HepG2 (cell line): ENCODE data around the gene HMGN4. TPM values are rescaled to one million over a fixed set of nuclear protein-coding genes. Genes with fewer than 3 reads are reported as not detected.

ENCODE experiments used
- BCL6 ChIP-seq: IDR thresholded peaks from 2 replicates; pipeline ENCODE4 v1.6.1; 2016; ENCODE audit warnings: missing genetic modification reagents, missing compliant biosample characterization
- FOXK2 ChIP-seq: fragments of 450-650 bp; IDR thresholded peaks from 2 replicates; pipeline ENCODE4 v1.6.1; 2016
- FOXP1 ChIP-seq, 2 experiments: fragments of 450-650 bp in 1 of 2; IDR thresholded peaks; 2 replicates each; pipeline ENCODE4 v1.6.1; 2017 to 2018; ENCODE audit warnings: antibody characterized with exemption in 1 of 2
- KDM6A ChIP-seq: IDR thresholded peaks from 2 replicates; pipeline ENCODE4 v1.6.1; 2016; ENCODE audit warnings: low read depth
- MED1 ChIP-seq: sonication (generic); formaldehyde crosslinking; IDR thresholded peaks from 2 replicates; pipeline ENCODE4 v1.4.0; 2020; ENCODE audit warnings: missing genetic modification reagents
- NCOA5 ChIP-seq: sonication (generic); formaldehyde crosslinking; IDR thresholded peaks from 2 replicates; pipeline ENCODE4 v1.4.0; 2020; ENCODE audit warnings: missing genetic modification reagents
- PITX1 ChIP-seq: sonication (generic); formaldehyde crosslinking; IDR thresholded peaks from 2 replicates; pipeline ENCODE4 v1.5.1; 2020; ENCODE audit warnings: mild to moderate bottlenecking, missing genetic modification reagents
- PPARG ChIP-seq: conservative IDR thresholded peaks from 2 replicates; pipeline ENCODE4 v1.6.1; 2016; ENCODE audit warnings: missing biosample characterization, missing genetic modification reagents
- RFX3 ChIP-seq: IDR thresholded peaks from 2 replicates; pipeline ENCODE4 v1.6.1; 2016; ENCODE audit warnings: missing biosample characterization, missing genetic modification reagents
- SIX4 ChIP-seq: sonication (generic); formaldehyde crosslinking; IDR thresholded peaks from 2 replicates; pipeline ENCODE4 v1.4.0; 2020; ENCODE audit warnings: missing genetic modification reagents
- ZBTB3 ChIP-seq: sonication (generic); formaldehyde crosslinking; IDR thresholded peaks from 2 replicates; pipeline ENCODE4 v1.4.0; 2020; ENCODE audit warnings: low read depth, mild to moderate bottlenecking, moderate library complexity, missing genetic modification reagents, borderline replicate concordance
- ZNF3 ChIP-seq: IDR thresholded peaks from 2 replicates; pipeline ENCODE4 v1.7.0; 2017; ENCODE audit warnings: inconsistent platforms
- ZNF30 ChIP-seq: sonication (generic); formaldehyde crosslinking; IDR thresholded peaks from 2 replicates; pipeline ENCODE4 v1.5.0; 2020; ENCODE audit warnings: mild to moderate bottlenecking, missing genetic modification reagents
- ZNF549 ChIP-seq: sonication (generic); formaldehyde crosslinking; IDR thresholded peaks from 2 replicates; pipeline ENCODE4 v1.5.0; 2020; ENCODE audit warnings: missing genetic modification reagents
- ZNF564 ChIP-seq: sonication (generic); formaldehyde crosslinking; IDR thresholded peaks from 2 replicates; pipeline ENCODE4 v1.8.1; 2023; ENCODE audit warnings: mild to moderate bottlenecking, missing genetic modification reagents
- ZNF605 ChIP-seq: sonication (generic); formaldehyde crosslinking; IDR thresholded peaks from 2 replicates; pipeline ENCODE4 v1.8.0; 2022; ENCODE audit warnings: mild to moderate bottlenecking, missing genetic modification reagents
- ZNF746 ChIP-seq: sonication (generic); formaldehyde crosslinking; IDR thresholded peaks from 2 replicates; pipeline ENCODE4 v1.8.0; 2022; ENCODE audit warnings: mild to moderate bottlenecking, missing genetic modification reagents
- ZNF792 ChIP-seq: IDR thresholded peaks from 2 replicates; pipeline ENCODE4 v1.6.1; 2016
- polyA plus RNA-seq, 8 experiments: library from polyadenylated mRNA; depleted of rRNA in 3 of 8; stranded (reverse) in 7 of 8; unstranded in 1 of 8; fragments of >200 nt; fragmentation: Illumina TruSeq in 4 of 8; extraction: Trizol in 4 of 8; gene quantifications; 2 replicates each; pipeline versions ENCODE4 v1.2.1 to v1.2.3, GENCODE V29; 2011 to 2016; ENCODE audit warnings: low read depth in 4 of 8, missing spikeins in 1 of 8, mixed read lengths in 1 of 8; ENCODE audit not compliant: insufficient read depth in 1 of 8
- total RNA-seq, 5 experiments: library from RNA; depleted of rRNA; stranded (reverse); fragments of >200 nt; fragmentation: Illumina TruSeq; extraction: Trizol; gene quantifications; 2 replicates each; pipeline ENCODE4 v1.2.3, GENCODE V29; 2016; ENCODE audit warnings: low read depth in 1 of 5
- TF ChIP-seq, protein P1 (sequence below): sonication (generic); formaldehyde crosslinking; IDR thresholded peaks from 2 replicates; pipeline ENCODE4 v1.5.0; 2020; ENCODE audit warnings: mild to moderate bottlenecking, missing genetic modification reagents, borderline replicate concordance
- TF ChIP-seq, protein P2 (sequence below): sonication (generic); formaldehyde crosslinking; IDR thresholded peaks from 2 replicates; pipeline ENCODE4 v1.5.0; 2020; ENCODE audit warnings: missing genetic modification reagents
- TF ChIP-seq, protein P3 (sequence below): sonication (generic); formaldehyde crosslinking; conservative IDR thresholded peaks from 2 replicates; pipeline ENCODE4 v1.8.0; 2022; ENCODE audit warnings: low read depth, missing genetic modification reagents
- TF ChIP-seq, protein P4 (sequence below): sonication (generic); formaldehyde crosslinking; IDR thresholded peaks from 2 replicates; pipeline ENCODE4 v1.4.0; 2020; ENCODE audit warnings: missing genetic modification reagents
- TF ChIP-seq, protein P5 (sequence below): IDR thresholded peaks from 2 replicates; pipeline ENCODE4 v1.6.1; 2018; ENCODE audit warnings: missing genetic modification reagents

Gene HMGN4
- total and polyA plus RNA-seq, 2 of the 13 experiments (the other 11 are each of a cell fraction or from before 2014, with no cell fraction given) = 39.9 to 52.1 TPM

DNA sequence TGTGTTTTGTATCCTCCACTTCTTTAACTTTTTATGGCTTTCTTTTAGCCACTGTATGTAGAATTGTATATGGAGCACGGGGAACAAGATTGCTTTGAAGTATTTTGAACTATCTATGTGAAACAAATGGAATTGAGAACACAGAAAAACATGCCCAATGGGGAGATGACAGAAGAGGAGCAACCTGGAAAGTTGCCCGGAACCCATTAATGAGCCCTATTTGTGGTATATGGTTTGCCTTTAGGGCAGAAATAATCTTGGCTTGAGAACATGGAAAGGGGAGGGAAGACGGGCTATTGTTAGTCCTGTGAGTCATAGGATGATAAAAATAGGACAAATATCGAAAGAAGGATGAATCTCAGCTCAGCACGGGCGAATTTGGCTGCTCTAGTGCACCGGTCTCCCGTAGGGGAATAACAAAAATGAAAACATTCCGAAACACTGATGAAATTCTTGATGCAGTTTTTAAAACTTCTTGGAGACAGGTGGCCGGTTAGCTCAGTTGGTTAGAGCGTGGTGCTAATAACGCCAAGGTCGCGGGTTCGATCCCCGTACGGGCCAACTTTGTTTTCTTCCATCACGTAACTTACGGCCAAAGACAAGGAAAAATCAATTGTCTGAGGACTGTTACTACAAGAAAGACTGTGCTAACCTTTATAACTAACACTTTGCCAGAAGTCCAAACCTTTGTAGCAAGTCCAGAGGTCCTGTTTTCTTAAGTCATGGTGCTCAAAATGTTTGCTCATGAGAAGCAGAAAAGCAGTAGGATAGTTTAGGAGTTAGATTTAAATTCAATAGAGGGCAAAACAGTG lies 15.7 kb downstream of the HMGN4 start (continued):
- TF ChIP-seq ZNF30 (no peak), PITX1 (CRISPR knock-in tag) (peak; percentile 27; the same call in 1 of the 2 replicates), FOXK2 (no peak), ZNF549 (CRISPR knock-in tag) (no peak), MED1 (CRISPR knock-in tag) (peak; percentile 71), PPARG (CRISPR knock-in tag) (no peak; the same call in 1 of the 2 replicates), ZNF792 (CRISPR knock-in tag) (peak; percentile 82), ZNF3 (CRISPR knock-in tag) (no peak), ZNF564 (CRISPR knock-in tag) (peak; percentile 27; the same call in 1 of the 2 replicates), RFX3 (CRISPR knock-in tag) (no peak), KDM6A (no peak), BCL6 (CRISPR knock-in tag) (peak; percentile 70), FOXP1 (IDR thresholded peaks at IDR 0.05) (no peak), FOXP1 (CRISPR knock-in tag; IDR thresholded peaks at IDR 0.05) (peak; percentile 23; the same call in 1 of the 2 replicates), ZBTB3 (CRISPR knock-in tag) (peak; percentile 5; the same call in 1 of the 2 replicates), SIX4 (no peak), NCOA5 (CRISPR knock-in tag) (no peak), ZNF746 (no peak; the same call in 1 of the 2 replicates), ZNF605 (no peak)
- TF ChIP-seq, protein P1, sequence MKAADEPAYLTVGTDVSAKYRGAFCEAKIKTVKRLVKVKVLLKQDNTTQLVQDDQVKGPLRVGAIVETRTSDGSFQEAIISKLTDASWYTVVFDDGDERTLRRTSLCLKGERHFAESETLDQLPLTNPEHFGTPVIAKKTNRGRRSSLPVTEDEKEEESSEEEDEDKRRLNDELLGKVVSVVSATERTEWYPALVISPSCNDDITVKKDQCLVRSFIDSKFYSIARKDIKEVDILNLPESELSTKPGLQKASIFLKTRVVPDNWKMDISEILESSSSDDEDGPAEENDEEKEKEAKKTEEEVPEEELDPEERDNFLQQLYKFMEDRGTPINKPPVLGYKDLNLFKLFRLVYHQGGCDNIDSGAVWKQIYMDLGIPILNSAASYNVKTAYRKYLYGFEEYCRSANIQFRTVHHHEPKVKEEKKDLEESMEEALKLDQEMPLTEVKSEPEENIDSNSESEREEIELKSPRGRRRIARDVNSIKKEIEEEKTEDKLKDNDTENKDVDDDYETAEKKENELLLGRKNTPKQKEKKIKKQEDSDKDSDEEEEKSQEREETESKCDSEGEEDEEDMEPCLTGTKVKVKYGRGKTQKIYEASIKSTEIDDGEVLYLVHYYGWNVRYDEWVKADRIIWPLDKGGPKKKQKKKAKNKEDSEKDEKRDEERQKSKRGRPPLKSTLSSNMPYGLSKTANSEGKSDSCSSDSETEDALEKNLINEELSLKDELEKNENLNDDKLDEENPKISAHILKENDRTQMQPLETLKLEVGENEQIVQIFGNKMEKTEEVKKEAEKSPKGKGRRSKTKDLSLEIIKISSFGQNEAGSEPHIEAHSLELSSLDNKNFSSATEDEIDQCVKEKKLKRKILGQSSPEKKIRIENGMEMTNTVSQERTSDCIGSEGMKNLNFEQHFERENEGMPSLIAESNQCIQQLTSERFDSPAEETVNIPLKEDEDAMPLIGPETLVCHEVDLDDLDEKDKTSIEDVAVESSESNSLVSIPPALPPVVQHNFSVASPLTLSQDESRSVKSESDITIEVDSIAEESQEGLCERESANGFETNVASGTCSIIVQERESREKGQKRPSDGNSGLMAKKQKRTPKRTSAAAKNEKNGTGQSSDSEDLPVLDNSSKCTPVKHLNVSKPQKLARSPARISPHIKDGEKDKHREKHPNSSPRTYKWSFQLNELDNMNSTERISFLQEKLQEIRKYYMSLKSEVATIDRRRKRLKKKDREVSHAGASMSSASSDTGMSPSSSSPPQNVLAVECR (CRISPR knock-in tag) = peak; percentile 51; the same call in 1 of the 2 replicates
- TF ChIP-seq, protein P2, sequence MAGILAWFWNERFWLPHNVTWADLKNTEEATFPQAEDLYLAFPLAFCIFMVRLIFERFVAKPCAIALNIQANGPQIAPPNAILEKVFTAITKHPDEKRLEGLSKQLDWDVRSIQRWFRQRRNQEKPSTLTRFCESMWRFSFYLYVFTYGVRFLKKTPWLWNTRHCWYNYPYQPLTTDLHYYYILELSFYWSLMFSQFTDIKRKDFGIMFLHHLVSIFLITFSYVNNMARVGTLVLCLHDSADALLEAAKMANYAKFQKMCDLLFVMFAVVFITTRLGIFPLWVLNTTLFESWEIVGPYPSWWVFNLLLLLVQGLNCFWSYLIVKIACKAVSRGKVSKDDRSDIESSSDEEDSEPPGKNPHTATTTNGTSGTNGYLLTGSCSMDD (CRISPR knock-in tag) = no peak
- TF ChIP-seq, protein P3, sequence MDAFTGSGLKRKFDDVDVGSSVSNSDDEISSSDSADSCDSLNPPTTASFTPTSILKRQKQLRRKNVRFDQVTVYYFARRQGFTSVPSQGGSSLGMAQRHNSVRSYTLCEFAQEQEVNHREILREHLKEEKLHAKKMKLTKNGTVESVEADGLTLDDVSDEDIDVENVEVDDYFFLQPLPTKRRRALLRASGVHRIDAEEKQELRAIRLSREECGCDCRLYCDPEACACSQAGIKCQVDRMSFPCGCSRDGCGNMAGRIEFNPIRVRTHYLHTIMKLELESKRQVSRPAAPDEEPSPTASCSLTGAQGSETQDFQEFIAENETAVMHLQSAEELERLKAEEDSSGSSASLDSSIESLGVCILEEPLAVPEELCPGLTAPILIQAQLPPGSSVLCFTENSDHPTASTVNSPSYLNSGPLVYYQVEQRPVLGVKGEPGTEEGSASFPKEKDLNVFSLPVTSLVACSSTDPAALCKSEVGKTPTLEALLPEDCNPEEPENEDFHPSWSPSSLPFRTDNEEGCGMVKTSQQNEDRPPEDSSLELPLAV (CRISPR knock-in tag) = no peak
- TF ChIP-seq, protein P4, sequence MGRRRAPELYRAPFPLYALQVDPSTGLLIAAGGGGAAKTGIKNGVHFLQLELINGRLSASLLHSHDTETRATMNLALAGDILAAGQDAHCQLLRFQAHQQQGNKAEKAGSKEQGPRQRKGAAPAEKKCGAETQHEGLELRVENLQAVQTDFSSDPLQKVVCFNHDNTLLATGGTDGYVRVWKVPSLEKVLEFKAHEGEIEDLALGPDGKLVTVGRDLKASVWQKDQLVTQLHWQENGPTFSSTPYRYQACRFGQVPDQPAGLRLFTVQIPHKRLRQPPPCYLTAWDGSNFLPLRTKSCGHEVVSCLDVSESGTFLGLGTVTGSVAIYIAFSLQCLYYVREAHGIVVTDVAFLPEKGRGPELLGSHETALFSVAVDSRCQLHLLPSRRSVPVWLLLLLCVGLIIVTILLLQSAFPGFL (CRISPR knock-in tag) = no peak
- TF ChIP-seq, protein P5, sequence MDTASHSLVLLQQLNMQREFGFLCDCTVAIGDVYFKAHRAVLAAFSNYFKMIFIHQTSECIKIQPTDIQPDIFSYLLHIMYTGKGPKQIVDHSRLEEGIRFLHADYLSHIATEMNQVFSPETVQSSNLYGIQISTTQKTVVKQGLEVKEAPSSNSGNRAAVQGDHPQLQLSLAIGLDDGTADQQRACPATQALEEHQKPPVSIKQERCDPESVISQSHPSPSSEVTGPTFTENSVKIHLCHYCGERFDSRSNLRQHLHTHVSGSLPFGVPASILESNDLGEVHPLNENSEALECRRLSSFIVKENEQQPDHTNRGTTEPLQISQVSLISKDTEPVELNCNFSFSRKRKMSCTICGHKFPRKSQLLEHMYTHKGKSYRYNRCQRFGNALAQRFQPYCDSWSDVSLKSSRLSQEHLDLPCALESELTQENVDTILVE (CRISPR knock-in tag) = 0 out of 2 replicates have a peak, but pooled peaks have one; percentile 14
